ENCODE measurements around the gene SPATA31C1. TPM values are rescaled to one million over a fixed set of nuclear protein-coding genes. Genes with fewer than 3 reads are reported as not detected.

Gene SPATA31C1
- total RNA-seq, 1 experiment from 2014 or later: not detected

GRCh38 chr9:87944096-87944495 lies 26.3 kb downstream of the SPATA31C1 start (continued):
- TF ChIP-seq, protein P1, sequence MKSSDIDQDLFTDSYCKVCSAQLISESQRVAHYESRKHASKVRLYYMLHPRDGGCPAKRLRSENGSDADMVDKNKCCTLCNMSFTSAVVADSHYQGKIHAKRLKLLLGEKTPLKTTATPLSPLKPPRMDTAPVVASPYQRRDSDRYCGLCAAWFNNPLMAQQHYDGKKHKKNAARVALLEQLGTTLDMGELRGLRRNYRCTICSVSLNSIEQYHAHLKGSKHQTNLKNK (CRISPR knock-in tag; IDR thresholded peaks at IDR 0.05): no peak
- TF ChIP-seq ZNF416 (CRISPR knock-in tag; IDR thresholded peaks at IDR 0.05) (no peak), ZNF138 (CRISPR knock-in tag; conservative IDR thresholded peaks at IDR 0.05) (no peak), IRF2 (CRISPR knock-in tag; IDR thresholded peaks at IDR 0.05; ENCODE audit: borderline replicate concordance, low read depth) (no peak), ELF4 (CRISPR knock-in tag; IDR thresholded peaks at IDR 0.05; ENCODE audit: low read depth) (no peak), FOXP1 (CRISPR knock-in tag; IDR thresholded peaks at IDR 0.05; ENCODE audit: borderline replicate concordance) (no peak), SMAD4 (CRISPR knock-in tag; IDR thresholded peaks at IDR 0.05) (no peak), ZNF232 (CRISPR knock-in tag; IDR thresholded peaks at IDR 0.05) (no peak)

GRCh38 chr9:87944682-87945081 lies 26.9 kb downstream of the SPATA31C1 start:
- DNase-seq (ENCODE audit: low spot score) (no peak), ATAC-seq (no peak)
- ChIA-PET POLR2A (no interaction called here), CTCF (no interaction called here)
- Mint-ChIP-seq H3K9me3 (no peaks in the 10 kb centered on the region; the same call in 1 of the 2 replicates), H3K27me3 (ENCODE audit: low read depth) (no peaks in the 10 kb centered on the region), H3K36me3 (no peaks in the 10 kb centered on the region), H3K27ac (no peak overlapping the region), H3K4me3 (no peak overlapping the region), H3K4me1 (no peaks in the 10 kb centered on the region)
- no peak for TF ChIP-seq NFYB (CRISPR knock-in tag; conservative IDR thresholded peaks at IDR 0.05; ENCODE audit: low read depth)
- no peak for TF ChIP-seq TP53 (CRISPR knock-in tag; IDR thresholded peaks at IDR 0.05)
- TF ChIP-seq JUN (CRISPR knock-in tag; IDR thresholded peaks at IDR 0.05): no peak
- TF ChIP-seq, protein P2, sequence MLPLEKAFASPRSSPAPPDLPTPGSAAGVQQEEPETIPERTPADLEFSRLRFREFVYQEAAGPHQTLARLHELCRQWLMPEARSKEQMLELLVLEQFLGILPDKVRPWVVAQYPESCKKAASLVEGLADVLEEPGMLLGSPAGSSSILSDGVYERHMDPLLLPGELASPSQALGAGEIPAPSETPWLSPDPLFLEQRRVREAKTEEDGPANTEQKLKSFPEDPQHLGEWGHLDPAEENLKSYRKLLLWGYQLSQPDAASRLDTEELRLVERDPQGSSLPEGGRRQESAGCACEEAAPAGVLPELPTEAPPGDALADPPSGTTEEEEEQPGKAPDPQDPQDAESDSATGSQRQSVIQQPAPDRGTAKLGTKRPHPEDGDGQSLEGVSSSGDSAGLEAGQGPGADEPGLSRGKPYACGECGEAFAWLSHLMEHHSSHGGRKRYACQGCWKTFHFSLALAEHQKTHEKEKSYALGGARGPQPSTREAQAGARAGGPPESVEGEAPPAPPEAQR (CRISPR knock-in tag; IDR thresholded peaks at IDR 0.05): no peak
- TF ChIP-seq, protein P3, sequence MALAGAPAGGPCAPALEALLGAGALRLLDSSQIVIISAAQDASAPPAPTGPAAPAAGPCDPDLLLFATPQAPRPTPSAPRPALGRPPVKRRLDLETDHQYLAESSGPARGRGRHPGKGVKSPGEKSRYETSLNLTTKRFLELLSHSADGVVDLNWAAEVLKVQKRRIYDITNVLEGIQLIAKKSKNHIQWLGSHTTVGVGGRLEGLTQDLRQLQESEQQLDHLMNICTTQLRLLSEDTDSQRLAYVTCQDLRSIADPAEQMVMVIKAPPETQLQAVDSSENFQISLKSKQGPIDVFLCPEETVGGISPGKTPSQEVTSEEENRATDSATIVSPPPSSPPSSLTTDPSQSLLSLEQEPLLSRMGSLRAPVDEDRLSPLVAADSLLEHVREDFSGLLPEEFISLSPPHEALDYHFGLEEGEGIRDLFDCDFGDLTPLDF (CRISPR knock-in tag; IDR thresholded peaks at IDR 0.05): no peak
- TF ChIP-seq GTF2I (CRISPR knock-in tag; conservative IDR thresholded peaks at IDR 0.05): no peak
- no peak for TF ChIP-seq ZNF263 (CRISPR knock-in tag; IDR thresholded peaks at IDR 0.05; ENCODE audit: low read depth)
- TF ChIP-seq, protein P4, sequence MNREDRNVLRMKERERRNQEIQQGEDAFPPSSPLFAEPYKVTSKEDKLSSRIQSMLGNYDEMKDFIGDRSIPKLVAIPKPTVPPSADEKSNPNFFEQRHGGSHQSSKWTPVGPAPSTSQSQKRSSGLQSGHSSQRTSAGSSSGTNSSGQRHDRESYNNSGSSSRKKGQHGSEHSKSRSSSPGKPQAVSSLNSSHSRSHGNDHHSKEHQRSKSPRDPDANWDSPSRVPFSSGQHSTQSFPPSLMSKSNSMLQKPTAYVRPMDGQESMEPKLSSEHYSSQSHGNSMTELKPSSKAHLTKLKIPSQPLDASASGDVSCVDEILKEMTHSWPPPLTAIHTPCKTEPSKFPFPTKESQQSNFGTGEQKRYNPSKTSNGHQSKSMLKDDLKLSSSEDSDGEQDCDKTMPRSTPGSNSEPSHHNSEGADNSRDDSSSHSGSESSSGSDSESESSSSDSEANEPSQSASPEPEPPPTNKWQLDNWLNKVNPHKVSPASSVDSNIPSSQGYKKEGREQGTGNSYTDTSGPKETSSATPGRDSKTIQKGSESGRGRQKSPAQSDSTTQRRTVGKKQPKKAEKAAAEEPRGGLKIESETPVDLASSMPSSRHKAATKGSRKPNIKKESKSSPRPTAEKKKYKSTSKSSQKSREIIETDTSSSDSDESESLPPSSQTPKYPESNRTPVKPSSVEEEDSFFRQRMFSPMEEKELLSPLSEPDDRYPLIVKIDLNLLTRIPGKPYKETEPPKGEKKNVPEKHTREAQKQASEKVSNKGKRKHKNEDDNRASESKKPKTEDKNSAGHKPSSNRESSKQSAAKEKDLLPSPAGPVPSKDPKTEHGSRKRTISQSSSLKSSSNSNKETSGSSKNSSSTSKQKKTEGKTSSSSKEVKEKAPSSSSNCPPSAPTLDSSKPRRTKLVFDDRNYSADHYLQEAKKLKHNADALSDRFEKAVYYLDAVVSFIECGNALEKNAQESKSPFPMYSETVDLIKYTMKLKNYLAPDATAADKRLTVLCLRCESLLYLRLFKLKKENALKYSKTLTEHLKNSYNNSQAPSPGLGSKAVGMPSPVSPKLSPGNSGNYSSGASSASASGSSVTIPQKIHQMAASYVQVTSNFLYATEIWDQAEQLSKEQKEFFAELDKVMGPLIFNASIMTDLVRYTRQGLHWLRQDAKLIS (CRISPR knock-in tag; IDR thresholded peaks at IDR 0.05; ENCODE audit: borderline replicate concordance): no peak
- no peak for TF ChIP-seq MAX (CRISPR knock-in tag; IDR thresholded peaks at IDR 0.05)
- TF ChIP-seq, protein P1 (CRISPR knock-in tag; IDR thresholded peaks at IDR 0.05): no peak
- TF ChIP-seq, protein P5, sequence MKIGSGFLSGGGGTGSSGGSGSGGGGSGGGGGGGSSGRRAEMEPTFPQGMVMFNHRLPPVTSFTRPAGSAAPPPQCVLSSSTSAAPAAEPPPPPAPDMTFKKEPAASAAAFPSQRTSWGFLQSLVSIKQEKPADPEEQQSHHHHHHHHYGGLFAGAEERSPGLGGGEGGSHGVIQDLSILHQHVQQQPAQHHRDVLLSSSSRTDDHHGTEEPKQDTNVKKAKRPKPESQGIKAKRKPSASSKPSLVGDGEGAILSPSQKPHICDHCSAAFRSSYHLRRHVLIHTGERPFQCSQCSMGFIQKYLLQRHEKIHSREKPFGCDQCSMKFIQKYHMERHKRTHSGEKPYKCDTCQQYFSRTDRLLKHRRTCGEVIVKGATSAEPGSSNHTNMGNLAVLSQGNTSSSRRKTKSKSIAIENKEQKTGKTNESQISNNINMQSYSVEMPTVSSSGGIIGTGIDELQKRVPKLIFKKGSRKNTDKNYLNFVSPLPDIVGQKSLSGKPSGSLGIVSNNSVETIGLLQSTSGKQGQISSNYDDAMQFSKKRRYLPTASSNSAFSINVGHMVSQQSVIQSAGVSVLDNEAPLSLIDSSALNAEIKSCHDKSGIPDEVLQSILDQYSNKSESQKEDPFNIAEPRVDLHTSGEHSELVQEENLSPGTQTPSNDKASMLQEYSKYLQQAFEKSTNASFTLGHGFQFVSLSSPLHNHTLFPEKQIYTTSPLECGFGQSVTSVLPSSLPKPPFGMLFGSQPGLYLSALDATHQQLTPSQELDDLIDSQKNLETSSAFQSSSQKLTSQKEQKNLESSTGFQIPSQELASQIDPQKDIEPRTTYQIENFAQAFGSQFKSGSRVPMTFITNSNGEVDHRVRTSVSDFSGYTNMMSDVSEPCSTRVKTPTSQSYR (CRISPR knock-in tag; IDR thresholded peaks at IDR 0.05): no peak

Data from WTC11 (cell line).